NCI-H187 treated with DMSO at 0.1 percent for 48 hours (cell line): ENCODE data around the gene HPX.

Experiments
- DNase-seq: peaks from one replicate; lab custom pipeline; 2025; lab: John Stamatoyannopoulos, UW

The HPX gene

GRCh38 chr11:6468712-6469495 is 28.1 kb upstream of the HPX start:
- peak; percentile 91 for DNase-seq

GRCh38 chr11:6459099-6459450 is 18.3 kb upstream of the HPX start:
- DNase-seq, result no peak

- no peak for DNase-seq
Observed at GRCh38 chr11:6458352-6459098, 17.7 kb upstream of the HPX start.

DNA sequence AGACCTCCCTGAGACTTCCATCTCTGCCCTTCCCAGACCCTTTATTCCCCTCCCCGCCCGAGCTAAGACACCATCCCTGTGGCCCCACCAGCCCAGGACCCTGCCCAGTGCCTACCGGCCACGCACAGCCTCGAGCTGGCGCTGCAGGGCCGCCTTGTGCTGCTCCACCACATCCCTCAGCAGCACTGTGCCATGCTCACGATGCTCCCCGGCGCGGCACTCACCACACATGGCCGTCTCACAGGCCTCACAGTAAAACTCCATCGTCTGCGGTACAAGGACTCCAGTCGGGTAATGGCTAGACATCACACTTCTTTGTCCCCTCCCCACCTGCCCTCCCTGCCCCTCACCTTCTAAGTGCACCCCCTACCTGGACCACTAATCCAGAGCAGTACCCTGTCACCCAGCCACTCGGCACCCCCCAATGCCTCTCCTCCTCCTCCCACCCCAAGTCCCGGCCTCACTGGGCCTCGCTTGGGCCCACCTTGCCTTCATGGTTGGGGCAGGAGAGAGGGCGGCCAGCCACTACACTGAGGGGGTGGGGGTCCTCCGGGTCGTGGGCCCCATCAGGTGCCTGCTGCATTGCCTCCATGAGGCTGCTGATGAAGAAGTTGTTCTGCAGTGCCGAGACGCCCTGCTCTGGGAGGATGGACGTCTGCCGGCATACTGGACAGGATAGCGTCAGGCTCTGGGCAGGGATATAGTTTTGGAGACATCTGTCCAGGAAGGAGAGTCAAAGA is 17.0 kb upstream of the HPX start:
- DNase-seq, result no peak

DNA sequence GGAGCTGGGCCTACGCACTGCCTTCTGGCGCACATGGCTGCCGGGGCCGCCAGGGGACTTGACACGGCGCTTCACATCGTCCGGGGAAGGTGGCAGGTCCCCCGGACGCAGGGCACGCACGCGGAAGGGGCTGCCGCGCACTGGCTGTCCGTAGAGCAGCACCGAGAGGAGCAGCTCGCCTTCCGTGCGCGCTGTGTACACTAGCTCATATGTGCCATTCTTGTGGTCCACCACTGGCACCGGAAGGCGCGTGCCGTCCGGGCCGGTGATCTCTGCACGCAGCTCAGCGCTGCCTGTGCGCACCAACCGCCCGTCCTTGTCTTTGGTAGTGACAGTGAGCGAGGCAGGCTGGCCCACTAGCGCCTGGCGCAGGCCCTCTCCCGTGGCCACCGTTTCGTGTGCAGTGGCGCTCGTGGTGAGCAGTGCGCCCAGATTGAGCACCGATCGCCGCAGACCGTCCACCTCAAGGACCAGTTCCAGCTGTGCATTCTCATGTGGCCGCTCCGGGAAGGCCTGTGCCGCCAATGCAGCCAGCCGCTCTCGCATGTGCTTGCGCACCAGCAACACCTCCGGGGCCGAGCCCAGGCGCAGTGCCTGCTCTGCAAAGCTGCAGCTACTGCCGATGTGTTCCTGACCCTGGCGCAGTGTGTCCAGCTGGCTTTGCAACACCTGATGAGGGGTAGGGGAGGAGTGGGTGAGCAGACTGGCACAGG is 15.7 kb upstream of the HPX start:
- no peak for DNase-seq

DNA sequence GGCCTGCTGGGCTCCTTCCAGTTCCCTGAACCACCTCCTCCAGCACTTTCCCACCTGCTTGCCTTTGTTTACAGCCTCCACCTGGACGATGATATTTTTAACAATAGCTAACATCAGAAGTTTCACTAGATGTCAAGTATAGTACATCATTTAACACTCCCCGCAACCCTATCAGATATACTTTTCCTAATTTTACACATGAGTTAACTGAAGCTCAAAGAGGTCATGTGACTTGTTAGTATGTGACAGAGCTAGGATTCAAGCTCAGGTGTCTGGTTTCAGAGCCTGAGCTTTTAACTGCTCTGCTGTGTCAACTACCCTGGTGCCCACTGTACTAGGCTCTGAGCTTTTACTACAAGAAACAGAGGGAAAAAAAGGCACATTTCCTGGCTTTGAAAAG is 14.3 kb upstream of the HPX start:
- peak; percentile 82 for DNase-seq

GRCh38 chr11:6453152-6453551 is 12.4 kb upstream of the HPX start:
- no peak for DNase-seq

GRCh38 chr11:6452219-6452618 is 11.4 kb upstream of the HPX start:
- DNase-seq, result no peak

DNA sequence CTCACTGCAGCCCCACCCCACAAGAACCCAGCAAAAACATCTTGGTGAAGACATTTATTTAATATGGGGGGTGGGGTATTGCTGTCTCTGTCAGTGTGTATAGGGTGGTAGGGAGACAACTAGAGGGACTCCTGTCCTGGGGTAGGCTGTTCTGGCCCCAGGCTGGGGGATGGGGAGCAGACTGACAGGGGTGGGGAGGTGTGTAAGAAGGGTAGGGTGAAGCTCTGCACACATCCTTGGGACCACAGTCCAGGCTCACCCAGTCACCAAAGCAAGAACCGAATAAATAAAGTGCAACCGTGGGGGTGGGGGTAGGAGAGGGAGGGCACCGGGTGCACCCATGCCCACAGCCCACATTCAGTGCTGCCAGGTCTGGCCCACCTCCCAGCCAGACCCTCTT is 7.8 kb upstream of the HPX start:
- DNase-seq, result no peak

DNA sequence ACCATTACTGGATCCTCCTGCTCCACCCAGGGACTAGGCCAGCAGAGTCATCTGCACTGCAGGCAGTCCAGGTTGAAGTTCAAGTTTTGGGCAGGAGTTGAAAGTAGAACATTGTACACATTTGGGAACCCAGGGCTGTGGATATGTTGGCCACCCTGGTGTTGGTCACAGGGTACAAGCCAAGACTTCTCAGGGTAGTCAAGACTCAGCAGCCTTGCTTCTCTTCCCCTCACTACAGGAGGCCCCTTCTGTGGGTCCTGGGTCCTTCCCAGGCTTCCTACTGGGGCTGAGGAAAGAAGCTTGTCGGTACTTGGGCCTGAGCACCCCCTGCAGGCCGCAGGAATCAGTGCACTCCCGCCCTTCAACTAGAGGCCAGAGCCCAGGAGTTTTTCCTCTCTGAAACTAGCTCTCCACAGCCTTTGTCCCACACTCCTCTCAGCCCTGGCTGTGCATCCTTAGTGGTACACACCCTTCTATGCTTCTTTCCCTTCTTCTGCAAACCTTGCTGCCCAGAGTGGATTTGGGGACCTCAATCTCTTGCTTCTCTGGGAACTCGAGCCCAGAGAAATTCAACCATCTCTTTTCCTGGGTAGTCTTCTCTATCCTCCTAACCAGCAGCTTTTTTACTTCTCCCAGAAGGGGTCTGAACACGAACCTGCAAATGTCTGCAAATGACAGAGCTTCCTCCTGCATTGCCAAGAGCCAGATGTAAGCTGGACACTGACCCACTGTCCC is 2.6 kb upstream of the HPX start:
- no peak for DNase-seq

DNA sequence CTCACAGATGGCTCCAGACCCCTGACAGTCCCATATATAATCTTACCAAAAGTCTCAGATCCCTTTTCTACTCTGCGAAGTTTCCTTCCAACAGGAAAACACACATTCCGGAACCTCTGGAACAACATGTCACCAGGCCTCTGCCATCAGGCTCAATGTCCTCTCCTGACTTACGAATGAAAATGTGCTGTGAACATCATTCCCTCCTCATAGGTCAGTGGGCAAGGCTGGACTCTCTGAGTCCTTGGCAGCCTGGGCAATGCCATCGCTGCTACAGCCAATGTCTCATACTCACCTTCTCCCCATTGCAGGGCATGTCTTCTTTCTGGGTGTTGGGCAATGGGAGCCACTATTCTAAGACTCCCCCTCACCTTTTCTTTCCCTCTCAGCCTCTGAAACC is 1.7 kb upstream of the HPX start:
- no peak for DNase-seq

DNA sequence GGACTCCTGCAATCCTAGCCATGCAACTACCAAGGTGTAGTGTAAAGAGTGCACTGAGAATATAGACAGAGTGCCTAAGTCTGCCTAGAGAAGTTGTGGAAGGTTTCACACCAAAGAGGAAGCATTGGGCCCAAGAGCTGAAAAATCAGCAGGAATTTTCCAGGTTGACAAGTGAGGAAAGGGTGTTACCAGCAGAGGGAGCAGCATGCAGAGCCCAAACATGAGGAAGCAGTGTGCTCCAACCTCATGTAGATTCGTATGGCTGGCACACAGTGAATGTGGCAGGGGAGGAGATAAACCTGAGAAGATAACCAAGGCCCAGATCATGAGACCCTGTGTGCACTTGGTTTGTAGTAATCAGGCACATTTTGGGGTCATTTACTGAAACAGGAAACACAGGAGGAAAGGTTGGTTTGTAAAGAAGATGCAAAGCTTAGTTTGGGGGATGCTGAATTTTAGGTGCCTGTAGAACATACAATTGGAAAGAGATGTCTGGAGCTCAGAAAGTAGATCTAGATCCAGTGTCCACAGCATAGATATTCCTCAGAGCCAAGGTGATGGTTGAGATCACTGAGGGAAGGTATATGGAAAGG is 1.7 kb downstream of the HPX start:
- no peak for DNase-seq

DNA sequence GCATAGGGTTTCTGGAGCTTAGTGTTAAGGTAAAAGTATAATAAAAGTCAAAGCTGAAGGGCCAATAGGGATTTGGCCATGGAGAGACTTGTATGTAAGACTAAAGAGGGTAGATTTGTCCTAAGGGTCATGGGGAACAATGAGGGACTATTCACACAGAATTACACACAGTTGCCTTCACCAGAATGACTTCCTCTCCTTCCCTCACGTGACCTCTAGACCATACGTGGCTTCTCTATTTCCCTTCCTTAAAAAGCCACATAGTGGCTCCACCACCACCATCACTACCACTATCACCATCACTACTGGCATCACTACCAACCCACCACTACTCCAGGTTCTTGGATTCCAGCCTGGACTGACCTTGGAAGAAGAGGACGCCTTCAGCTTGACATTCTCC is 2.8 kb downstream of the HPX start:
- no peak for DNase-seq

GRCh38 chr11:6437423-6437822 is 3.4 kb downstream of the HPX start:
- no peak for DNase-seq

DNA sequence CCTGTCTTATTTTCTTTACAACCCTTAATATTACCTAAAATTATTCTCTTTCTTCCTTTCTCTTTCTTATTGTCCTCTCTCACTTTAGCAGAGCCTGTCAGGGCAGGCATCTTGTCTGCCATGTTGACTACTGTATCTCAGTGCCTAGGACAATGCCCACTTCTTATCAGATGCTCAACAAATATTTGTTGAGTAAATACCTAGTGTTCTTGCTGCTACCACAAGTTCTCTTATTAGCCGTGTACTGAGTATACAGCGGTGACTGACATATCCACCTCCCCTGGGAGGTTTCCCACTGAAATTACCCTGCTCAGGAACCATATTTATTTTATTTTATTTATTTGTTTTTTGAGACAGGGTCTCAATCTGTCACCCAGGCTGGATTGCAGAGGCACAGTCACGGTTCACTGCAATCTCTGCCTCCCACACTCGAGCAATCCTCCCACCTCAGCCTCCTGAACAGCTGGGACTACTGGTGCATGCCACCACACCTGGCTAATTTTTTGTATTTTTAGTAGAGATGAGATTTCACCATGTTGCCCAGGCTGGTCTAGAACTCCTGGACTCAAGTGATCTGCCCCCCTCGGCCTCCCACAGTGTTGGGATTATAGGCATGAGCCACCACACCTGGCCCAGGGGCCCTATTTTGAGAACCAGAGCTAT is 6.7 kb downstream of the HPX start:
- DNase-seq, result no peak

GRCh38 chr11:6431861-6432260 is 8.9 kb downstream of the HPX start:
- no peak for DNase-seq

DNA sequence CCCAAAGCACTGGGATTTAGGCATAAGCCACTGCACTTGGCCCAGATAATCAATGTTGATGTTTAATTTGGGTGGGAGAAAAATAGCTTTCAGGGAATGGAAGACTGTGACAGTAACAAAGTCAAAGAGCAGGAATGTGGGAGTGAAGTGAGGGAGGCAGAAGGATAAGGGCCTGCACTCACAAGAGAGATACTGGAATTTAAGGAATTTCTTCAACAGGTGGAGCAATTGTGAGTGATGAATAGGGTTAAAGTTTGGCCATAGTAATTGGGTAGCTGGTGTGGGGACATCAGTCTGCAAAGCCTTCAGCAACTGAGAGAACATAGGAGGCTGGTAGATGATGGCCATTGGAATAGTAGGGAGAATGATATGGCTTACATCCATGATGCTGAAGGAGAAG is 13.3 kb downstream of the HPX start:
- no peak for DNase-seq

- no peak for DNase-seq
Observed at GRCh38 chr11:6420677-6421076, 20.1 kb downstream of the HPX start.

GRCh38 chr11:6419009-6419631 is 21.7 kb downstream of the HPX start, which contains the start of gene APBB1:
TSS of gene APBB1 (minus strand) at chr11:6419094. CDS start at chr11:6411347, 7,747 bp downstream.
- DNase-seq, result no peak

DNA sequence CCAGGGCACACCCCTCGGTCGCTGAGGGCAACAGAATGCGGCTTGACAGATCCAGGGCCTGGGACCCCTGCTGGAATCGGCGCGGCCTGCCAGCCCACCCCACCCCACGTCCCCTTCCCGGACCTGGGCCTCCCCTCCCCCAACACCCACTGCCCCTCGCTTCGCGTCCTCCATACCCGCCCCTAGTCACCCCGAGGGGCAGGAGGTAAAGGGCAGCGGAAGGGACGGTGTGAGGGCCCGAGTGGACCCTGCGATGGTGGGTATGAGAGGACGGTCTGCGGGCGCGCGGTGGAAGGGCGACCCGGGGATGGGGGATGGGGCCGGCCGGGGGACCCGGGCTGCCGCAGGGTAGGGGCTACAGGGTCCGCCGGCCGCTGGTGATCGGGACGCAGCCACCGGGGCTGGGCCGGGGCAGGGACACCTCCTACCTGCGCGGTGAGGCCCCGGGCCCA is 22.2 kb downstream of the HPX start:
- DNase-seq, result no peak
